Prostate gland (tissue), 2 donors: ENCODE measurements around the gene CBR3. TPM values are rescaled to one million over a fixed set of nuclear protein-coding genes. Genes with fewer than 3 reads are reported as not detected.
A peak's percentile ranks its signal among the peaks of the same experiment; 100 is the strongest.

Source experiments
- DNase-seq: peaks from one replicate; pipeline ENCODE4 v3.0.0-alpha.2; 2019; ENCODE audit warnings: low spot score
- H3K27ac ChIP-seq, 2 donors: fragments of 200-600 bp; sonication (generic); 2 replicates each; pipeline ENCODE4 v1.5.1; 2017 to 2019
- H3K27me3 ChIP-seq: fragments of 200-600 bp; sonication (generic); replicated peaks from 2 replicates; pipeline ENCODE4 v1.5.1; 2019; ENCODE audit not compliant: insufficient read depth
- H3K36me3 ChIP-seq, 2 donors: fragments of 200-600 bp; sonication (generic); 1 replicate in 1 of 2; 2 replicates in 1 of 2; pipeline versions ENCODE4 v1.5.1 to v1.8.1; 2017 to 2019
- H3K4me1 ChIP-seq: fragments of 200-600 bp; sonication (generic); replicated peaks from 2 replicates; pipeline ENCODE4 v1.5.1; 2019
- H3K4me3 ChIP-seq, 2 donors: fragments of 200-600 bp; sonication (generic); 2 replicates each; pipeline ENCODE4 v1.5.1; 2017 to 2019
- H3K9me3 ChIP-seq: fragments of 200-600 bp; sonication (generic); 2 replicates; pipeline ENCODE4 v1.5.1; 2017
- CTCF ChIP-seq, 4 experiments: fragments of 200-600 bp in 2 of 4; fragments of 450-650 bp in 2 of 4; sonication (generic) in 2 of 4; IDR thresholded peaks; 1 replicate in 3 of 4; 2 replicates in 1 of 4; pipeline ENCODE4 v1.5.1; 2016 to 2019; ENCODE audit warnings: antibody characterized with exemption in 4 of 4, mild to moderate bottlenecking in 2 of 4, moderate library complexity in 2 of 4
- POLR2A ChIP-seq: fragments of 450-650 bp; IDR thresholded peaks from one replicate; pipeline ENCODE4 v1.6.1; 2016; ENCODE audit warnings: antibody characterized with exemption, mild to moderate bottlenecking
- POLR2AphosphoS5 ChIP-seq: sonication (generic); formaldehyde crosslinking; IDR thresholded peaks from one replicate; pipeline ENCODE4 v1.6.1; 2017; ENCODE audit warnings: antibody characterized with exemption
- WGBS: methylation state at CpG from one replicate; pipeline ENCODE4 v1.1.5; 2018; 5-methylcytosine and 5-hydroxymethylcytosine counted together
- intact Hi-C: fragments of 100-400 bp; cut with DNase I; formaldehyde crosslinking; loops from one replicate; pipeline ENCODE4 v1.14.2; 2022
- total RNA-seq, 2 donors: library from RNA; depleted of rRNA; stranded (reverse); fragments of >200 nt; gene quantifications; one replicate each; pipeline ENCODE4 v1.1.0, GENCODE V29; 2016

CBR3 gene
- total RNA-seq, 2 donors from 2014 or later = 18.5 to 41.2 TPM

- TF ChIP-seq CTCF (IDR thresholded peaks at IDR 0.05) (no peak), POLR2AphosphoS5 (peak; percentile 31)
- 39% methylated on average over 7 of the region's 7 CpGs for WGBS
- no peaks in the 10 kb centered on the region for H3K27me3 ChIP-seq
- peak; percentile 36 for DNase-seq
- peaks cover 6% of the 10 kb centered on the region for H3K4me1 ChIP-seq
- H3K27ac ChIP-seq = peak overlapping the region; percentile 29 to 65
- H3K36me3 ChIP-seq = no peaks in the 10 kb centered on the region
- intact Hi-C loops = no loop called here
- H3K4me3 ChIP-seq = no peak overlapping the region
- H3K9me3 ChIP-seq = no peaks in the 10 kb centered on the region
These were observed 58.3 kb downstream of the CBR3 start for GRCh38 chr21:36193200-36193599.

DNA sequence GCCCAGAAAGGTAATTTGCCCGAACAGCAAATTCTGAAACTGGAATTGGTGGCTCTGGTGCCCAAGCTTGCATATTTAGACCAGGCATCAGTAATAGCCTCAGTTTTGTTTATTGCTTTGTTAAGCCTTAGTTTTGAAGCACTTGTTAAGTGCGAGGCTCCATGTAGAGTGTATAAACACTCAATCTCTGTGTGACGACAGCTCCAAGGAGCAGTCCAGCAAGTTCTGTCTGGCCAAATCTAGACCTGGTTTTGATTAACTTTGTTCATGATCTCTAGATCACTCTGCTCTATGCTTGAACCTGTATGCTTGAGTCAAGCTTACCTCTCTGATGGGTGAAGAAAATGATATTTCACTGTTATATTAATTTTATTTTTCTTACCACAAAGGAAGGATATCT is 59.1 kb downstream of the CBR3 start:
- DNase-seq = no peak
- TF ChIP-seq CTCF (IDR thresholded peaks at IDR 0.05) (no peak), POLR2A (no peak), POLR2AphosphoS5 (peak; percentile 14)
- intact Hi-C loops = no loop called here
- Histone ChIP-seq H3K27me3 (no peaks in the 10 kb centered on the region), H3K27ac (peak overlapping the region; percentile 29 to 65), H3K36me3 (no peaks in the 10 kb centered on the region), H3K4me3 (no peak overlapping the region), H3K9me3 (no peaks in the 10 kb centered on the region), H3K4me1 (peaks cover 6% of the 10 kb centered on the region)
- 69% methylated on average over 3 of the region's 3 CpGs for WGBS

DNA sequence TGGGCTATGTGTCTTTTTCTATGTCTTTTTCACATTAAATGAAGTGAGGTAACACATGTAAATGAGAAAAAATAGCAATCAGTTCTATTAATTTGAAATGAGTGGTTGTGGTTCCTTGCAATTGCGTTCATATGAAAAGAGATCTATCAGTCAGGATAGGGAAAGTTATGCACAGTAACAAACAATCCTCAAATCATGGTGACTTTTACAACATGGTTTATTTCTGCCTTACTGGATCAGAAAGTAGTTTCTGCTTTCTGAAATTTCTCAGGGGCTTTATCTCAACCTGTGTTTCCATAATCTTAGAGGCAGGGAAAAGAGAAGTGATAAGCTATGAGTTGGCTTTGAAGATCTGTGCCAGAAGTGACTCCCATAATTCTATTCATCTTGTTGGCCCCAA is 60.7 kb downstream of the CBR3 start:
- Histone ChIP-seq H3K9me3 (no peaks in the 10 kb centered on the region), H3K36me3 (no peaks in the 10 kb centered on the region), H3K4me3 (no peak overlapping the region), H3K27ac (peak overlapping the region in 1 of 2 donors; percentile 46), H3K4me1 (peaks cover 2% of the 10 kb centered on the region), H3K27me3 (no peaks in the 10 kb centered on the region)
- intact Hi-C loops = no loop called here
- 100% methylated on average over 1 of the region's 1 CpG for WGBS
- no peak for DNase-seq
- no peak for TF ChIP-seq POLR2A
- no peak for TF ChIP-seq POLR2AphosphoS5
- no peak for TF ChIP-seq CTCF (IDR thresholded peaks at IDR 0.05)

Other genes with a start within 250 kb of the CBR3 start
- 10 to 100 TPM; 19.8 to 36.3 TPM for gene SETD4, start 74.6 kb upstream of the CBR3 start, total RNA-seq
- gene CBR1, start 65.1 kb upstream of the CBR3 start, total RNA-seq = 100 to 1,000 TPM; 200 to 571 TPM
- gene DOP1B, start 21.7 kb downstream of the CBR3 start, total RNA-seq = 10 to 100 TPM; 28.4 to 93.3 TPM
- 10 to 100 TPM; 34.8 to 42.0 TPM for gene MORC3, start 185.1 kb downstream of the CBR3 start, total RNA-seq